Mucosa of descending colon (tissue), 3 donors: ENCODE measurements around the gene LRRC14B. TPM values are rescaled to one million over a fixed set of nuclear protein-coding genes. Genes with fewer than 3 reads are reported as not detected.

Source experiments
- ATAC-seq: fragments of 200-7000 bp; cut with Tn5 transposase; one replicate; pipeline ENCODE4 v1.9.1; 2020; ENCODE audit warnings: mild to moderate bottlenecking, moderate library complexity
- DNase-seq, 3 donors: peaks; one replicate each; pipeline ENCODE4 v3.0.0-alpha.2; 2020
- H3K36me3 ChIP-seq: fragments of 200-600 bp; one replicate; pipeline ENCODE4 v1.8.0; 2021; ENCODE audit warnings: low read depth, mild to moderate bottlenecking
- H3K4me1 ChIP-seq: fragments of 200-600 bp; one replicate; pipeline ENCODE4 v1.8.0; 2021; ENCODE audit warnings: low read depth, mild to moderate bottlenecking
- H3K4me3 ChIP-seq: fragments of 200-600 bp; one replicate; pipeline ENCODE4 v1.8.0; 2021; ENCODE audit warnings: mild to moderate bottlenecking
- H3K9me3 ChIP-seq: fragments of 200-600 bp; one replicate; pipeline ENCODE4 v1.8.0; 2021; ENCODE audit warnings: mild to moderate bottlenecking
- intact Hi-C, 2 donors: fragments of 100-400 bp; cut with DNase I in 1 of 2; cut with micrococcal nuclease in 1 of 2; formaldehyde crosslinking; loops; one replicate each; pipeline versions ENCODE4 v1.11.0 to v1.11.1; 2022; cut with DNase I, micrococcal nuclease
- total RNA-seq, 3 donors: library from RNA; stranded (reverse); fragmentation: NEBNext Ultra II Directional in 2 of 3; extraction: Animal tissue kit (Norgen Biotek cat#: 25700) in 2 of 3; gene quantifications; one replicate each; pipeline versions ENCODE4 v1.2.1 to v1.2.4, GENCODE V29; 2021 to 2023
- TF ChIP-seq, protein P1 (sequence below): fragments of 200-600 bp; IDR thresholded peaks from one replicate; pipeline ENCODE4 v1.8.0; 2022; ENCODE audit warnings: antibody characterized with exemption, mild to moderate bottlenecking
- donor health status: DM: no; HTN: no; CAD: no; lungs with moderate emphysema.
- donor health status: DM: no; HTN: no; CAD: no.
- donor health status: DM: no; HTN: yes; CAD: no.

Gene LRRC14B
- total RNA-seq, 3 donors from 2014 or later, result not detected

DNA sequence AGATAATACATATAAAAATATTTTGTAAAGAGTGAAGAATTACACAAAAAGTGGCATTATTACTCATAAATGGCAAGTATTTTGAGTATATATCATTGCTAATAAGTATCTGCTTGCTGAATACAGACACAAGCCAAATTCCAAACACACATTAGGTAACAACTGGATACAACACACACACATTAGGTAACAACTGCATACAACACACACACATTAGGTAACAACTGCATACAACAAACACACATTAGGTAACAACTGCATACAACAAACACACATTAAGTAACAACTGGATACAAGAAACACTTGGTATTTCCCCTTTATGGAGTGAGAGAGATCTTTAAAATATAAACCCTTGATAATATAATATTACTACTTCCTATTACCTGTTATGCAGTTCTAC is 13.2 kb downstream of the LRRC14B start:
- TF ChIP-seq, protein P1, sequence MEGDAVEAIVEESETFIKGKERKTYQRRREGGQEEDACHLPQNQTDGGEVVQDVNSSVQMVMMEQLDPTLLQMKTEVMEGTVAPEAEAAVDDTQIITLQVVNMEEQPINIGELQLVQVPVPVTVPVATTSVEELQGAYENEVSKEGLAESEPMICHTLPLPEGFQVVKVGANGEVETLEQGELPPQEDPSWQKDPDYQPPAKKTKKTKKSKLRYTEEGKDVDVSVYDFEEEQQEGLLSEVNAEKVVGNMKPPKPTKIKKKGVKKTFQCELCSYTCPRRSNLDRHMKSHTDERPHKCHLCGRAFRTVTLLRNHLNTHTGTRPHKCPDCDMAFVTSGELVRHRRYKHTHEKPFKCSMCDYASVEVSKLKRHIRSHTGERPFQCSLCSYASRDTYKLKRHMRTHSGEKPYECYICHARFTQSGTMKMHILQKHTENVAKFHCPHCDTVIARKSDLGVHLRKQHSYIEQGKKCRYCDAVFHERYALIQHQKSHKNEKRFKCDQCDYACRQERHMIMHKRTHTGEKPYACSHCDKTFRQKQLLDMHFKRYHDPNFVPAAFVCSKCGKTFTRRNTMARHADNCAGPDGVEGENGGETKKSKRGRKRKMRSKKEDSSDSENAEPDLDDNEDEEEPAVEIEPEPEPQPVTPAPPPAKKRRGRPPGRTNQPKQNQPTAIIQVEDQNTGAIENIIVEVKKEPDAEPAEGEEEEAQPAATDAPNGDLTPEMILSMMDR, result no peak
- no peak for DNase-seq
- no peaks in the 10 kb centered on the region for H3K4me1 ChIP-seq
- H3K36me3 ChIP-seq, result no peaks in the 10 kb centered on the region
- no peaks in the 10 kb centered on the region for H3K9me3 ChIP-seq
- H3K4me3 ChIP-seq, result no peak overlapping the region
- no peak for ATAC-seq
- intact Hi-C loops, result no loop called here

DNA sequence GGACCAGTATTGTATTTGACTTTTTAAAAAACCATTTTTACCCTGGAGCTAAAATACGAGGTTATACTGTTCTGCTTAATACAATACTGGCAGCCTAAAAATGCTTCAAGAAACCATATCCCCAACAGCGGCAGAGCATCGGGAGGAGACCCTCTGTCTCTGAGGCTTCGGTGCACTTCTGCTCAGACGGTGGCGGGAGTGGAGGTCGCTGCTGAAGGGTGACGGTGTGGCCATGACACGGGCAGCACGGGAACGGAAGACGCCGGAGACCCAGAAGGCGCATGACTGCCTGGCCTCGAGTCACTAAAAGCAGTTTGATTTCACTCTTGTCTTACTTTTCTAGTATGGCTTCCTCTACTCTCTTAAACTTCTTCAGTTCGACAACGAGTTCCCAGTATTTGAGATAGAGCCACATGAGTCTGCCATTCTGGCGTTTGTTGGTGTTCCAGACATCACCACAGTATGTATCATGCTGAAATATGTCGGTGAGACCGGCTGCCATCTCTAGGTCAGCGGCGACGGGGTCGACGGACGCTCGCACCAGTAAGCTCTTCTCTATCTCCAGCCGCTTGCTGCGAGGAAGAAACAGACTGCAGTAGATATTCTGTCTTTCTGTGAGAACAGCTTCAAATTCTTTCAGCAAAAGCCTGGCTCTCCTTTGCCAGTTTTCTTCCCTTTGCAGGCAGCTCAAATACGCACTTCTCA is 13.8 kb downstream of the LRRC14B start:
- no peaks in the 10 kb centered on the region for H3K36me3 ChIP-seq
- H3K4me3 ChIP-seq, result no peak overlapping the region
- no peaks in the 10 kb centered on the region for H3K9me3 ChIP-seq
- intact Hi-C loops, result no loop called here
- H3K4me1 ChIP-seq, result no peaks in the 10 kb centered on the region
- DNase-seq, result no peak
- TF ChIP-seq, protein P1, result no peak
- no peak for ATAC-seq

DNA sequence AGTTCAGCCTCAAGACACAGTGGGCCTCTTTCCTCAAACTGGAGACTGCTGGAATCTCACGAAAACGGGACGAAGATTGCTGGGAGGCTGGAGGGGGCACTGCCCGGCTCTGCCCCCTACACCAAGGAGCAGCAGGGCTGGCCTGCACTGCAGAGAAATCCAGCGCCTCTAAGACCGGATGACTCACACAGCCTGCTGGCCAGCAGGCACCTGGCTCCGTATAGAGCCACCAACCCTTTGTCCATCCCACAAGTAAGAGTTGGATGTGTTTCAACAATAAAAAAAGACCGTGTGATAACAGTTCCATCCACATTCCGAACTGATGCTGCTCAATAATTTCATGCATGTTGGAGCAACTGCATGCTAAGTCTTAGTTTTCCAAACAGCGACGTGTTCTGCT is 15.1 kb downstream of the LRRC14B start:
- no peak for DNase-seq
- no peaks in the 10 kb centered on the region for H3K9me3 ChIP-seq
- H3K4me1 ChIP-seq, result no peaks in the 10 kb centered on the region
- no peaks in the 10 kb centered on the region for H3K36me3 ChIP-seq
- no peak overlapping the region for H3K4me3 ChIP-seq
- TF ChIP-seq, protein P1, result no peak
- no peak for ATAC-seq
- intact Hi-C loops, result no loop called here

DNA sequence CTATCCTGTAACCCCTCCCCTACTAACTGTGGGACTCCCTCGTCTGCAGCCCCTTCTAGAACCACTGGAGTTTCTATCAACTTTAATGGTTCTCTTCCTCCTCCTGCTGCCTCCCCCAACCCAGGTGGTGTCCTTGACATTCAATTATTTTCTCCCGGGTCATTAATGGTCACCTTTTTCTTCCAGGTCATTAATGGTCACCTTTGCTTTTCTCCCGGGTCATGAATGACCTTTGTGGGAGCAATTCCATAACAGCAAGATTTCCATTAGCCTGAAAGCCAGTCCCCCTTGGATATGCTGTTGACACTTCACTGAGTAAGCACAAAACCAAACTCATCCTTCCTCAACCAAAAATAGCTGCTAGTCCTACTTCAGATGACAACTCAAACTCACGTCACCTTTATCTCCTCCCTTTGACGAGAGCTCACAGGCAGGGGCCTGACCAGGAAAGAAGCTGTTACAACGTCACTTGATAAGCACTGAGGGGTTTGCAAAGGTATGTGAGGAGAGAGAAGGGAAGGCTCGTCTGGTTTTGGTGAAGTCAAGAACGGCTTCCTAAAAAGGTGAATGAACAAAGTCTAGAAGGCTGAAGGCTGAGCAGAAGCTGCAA is 15.7 kb downstream of the LRRC14B start:
- Histone ChIP-seq H3K4me1 (no peaks in the 10 kb centered on the region), H3K4me3 (no peak overlapping the region), H3K9me3 (no peaks in the 10 kb centered on the region), H3K36me3 (no peaks in the 10 kb centered on the region)
- DNase-seq (no peak), ATAC-seq (no peak)
- TF ChIP-seq, protein P1, result no peak
- intact Hi-C loops, result no loop called here

DNA sequence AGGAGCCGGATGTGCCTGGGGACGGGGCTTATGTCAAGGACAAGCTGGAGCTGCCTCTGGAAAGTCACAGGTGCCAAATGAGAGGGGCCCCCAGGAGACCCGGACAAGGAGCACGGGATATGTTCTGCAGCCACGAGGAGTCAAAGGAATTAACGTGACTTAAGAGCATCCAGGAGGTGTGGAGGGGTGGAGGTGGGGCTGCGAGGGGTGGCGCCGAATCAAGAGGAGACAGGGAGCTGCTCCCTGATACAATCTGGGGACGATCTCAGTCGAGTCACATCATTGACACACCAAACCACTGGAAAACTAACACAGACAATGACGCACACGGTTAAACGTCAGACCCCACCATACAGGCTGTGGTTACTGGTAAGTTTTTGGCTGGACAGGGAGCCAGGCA is 16.3 kb downstream of the LRRC14B start:
- DNase-seq, result no peak
- ATAC-seq, result no peak
- no peak overlapping the region for H3K4me3 ChIP-seq
- no peaks in the 10 kb centered on the region for H3K9me3 ChIP-seq
- TF ChIP-seq, protein P1, result no peak
- intact Hi-C loops, result no loop called here
- no peaks in the 10 kb centered on the region for H3K4me1 ChIP-seq
- no peaks in the 10 kb centered on the region for H3K36me3 ChIP-seq
